Measurements from ENCODE around the gene BOK. TPM values are rescaled to one million over a fixed set of nuclear protein-coding genes. Genes with fewer than 3 reads are reported as not detected.

BOK gene
- total and polyA plus RNA-seq, 9 of the 15 experiments (the other 6 are each of a cell fraction or from before 2014, with no cell fraction given): 0.03 to 3.3 (median 2.0) TPM; not detected in 1

DNA sequence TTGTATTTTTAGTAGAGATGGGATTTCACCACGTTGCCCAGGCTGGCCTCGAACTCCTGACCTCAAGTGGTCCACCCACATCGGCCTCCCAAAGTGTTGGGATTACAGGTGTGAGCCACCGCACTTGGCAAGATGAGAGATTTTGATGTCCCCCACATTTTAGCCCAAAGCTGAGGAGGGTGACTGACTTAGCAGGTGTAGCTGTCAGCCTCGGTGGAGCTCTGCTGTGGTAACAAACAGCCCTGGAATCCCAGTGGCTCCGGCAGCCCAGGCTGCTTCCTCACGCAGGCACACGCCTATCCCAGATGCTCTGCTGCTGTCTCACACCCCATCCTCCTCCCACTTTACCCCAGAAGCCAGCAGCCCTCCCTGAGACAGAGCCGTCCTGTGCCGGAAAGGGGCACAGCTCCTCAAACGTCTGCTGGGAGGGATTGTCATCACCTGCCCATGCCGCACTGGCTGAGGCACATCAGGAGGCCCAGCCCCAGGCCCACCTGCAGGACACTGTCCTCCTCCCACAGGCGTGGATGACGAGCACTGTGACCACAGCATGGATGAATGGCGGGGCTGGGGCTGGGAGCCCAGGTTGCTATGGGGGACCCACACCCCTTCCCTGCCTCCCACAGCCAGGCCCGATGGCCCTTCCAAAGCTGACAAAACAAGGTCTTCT, 10.6 kb upstream of the BOK start:
- WGBS (ENCODE audit: insufficient coverage, low coverage, missing lambda C conversion rate): 56% methylated on average over 12 of the region's 16 CpGs
- Histone ChIP-seq H3K9me3 (replicated peaks; ENCODE audit: control insufficient read depth, insufficient read depth, low read depth, low read length) (no peaks in the 10 kb centered on the region), H3K27me3 (ENCODE audit: control insufficient read depth in 2 of 2, insufficient read depth in 2 of 2, low read length in 2 of 2) (peaks cover 0 to 19% of the 10 kb centered on the region in 2 experiments; a peak in 2 of 5 replicates), H3K79me2 (ENCODE audit: control insufficient read depth, insufficient read depth, low read length) (no peaks in the 10 kb centered on the region), H3K27ac (ENCODE audit: extremely low read depth, low read depth, low read length) (no peak overlapping the region), H3K4me3 (no peak overlapping the region), H3K9me1 (ENCODE audit: control insufficient read depth, insufficient read depth, low read length) (no peaks in the 10 kb centered on the region), H3K4me1 (replicated peaks in 1 of 2; ENCODE audit: control insufficient read depth in 2 of 2, insufficient read depth in 2 of 2, low read length in 2 of 2) (peaks cover 27 to 50% of the 10 kb centered on the region in 2 experiments), H3K36me3 (ENCODE audit: control insufficient read depth, insufficient read depth, low read length) (no peaks in the 10 kb centered on the region), H3K4me2 (ENCODE audit: insufficient read depth, low read length) (no peak overlapping the region), H4K20me1 (replicated peaks; ENCODE audit: control insufficient read depth, insufficient read depth, low read length) (no peaks in the 10 kb centered on the region), H3K9ac (ENCODE audit: insufficient read depth in 1 of 2, low read depth in 2 of 2, low read length in 2 of 2) (no peak overlapping the region; a peak in 1 of 4 replicates), H2AFZ (ENCODE audit: low read depth, low read length) (no peak overlapping the region)
- no peak for DNase-seq (ENCODE audit: extremely low read depth in 1 of 4, low spot score in 3 of 4)
- ChIA-PET CTCF (ENCODE audit: low intra/inter-chr PET ratio) (no interaction called here), POLR2A (interaction anchor here (0.6 kb wide), 1 partner anchor 141 kb away, joined by 3 read pairs; no protein-coding TSS in a partner anchor)
- no TSS peak for BruUV-seq (replicated peaks)
- intact Hi-C loops (cut with micrococcal nuclease): no loop called here
- ATAC-seq: no peak
- TF ChIP-seq TAF7 (tag; IDR thresholded peaks at IDR 0.05) (no peak), BCOR (IDR thresholded peaks at IDR 0.05) (0 out of 2 replicates have a peak, but pooled peaks have one; percentile 14), ZNF12 (CRISPR knock-in tag; IDR thresholded peaks at IDR 0.05) (peak; percentile 92), RAD51 (IDR thresholded peaks at IDR 0.05; ENCODE audit: borderline replicate concordance, low read depth) (no peak)
- in situ Hi-C loops (cut with MboI): no loop called here
- no peak for FAIRE-seq

DNA sequence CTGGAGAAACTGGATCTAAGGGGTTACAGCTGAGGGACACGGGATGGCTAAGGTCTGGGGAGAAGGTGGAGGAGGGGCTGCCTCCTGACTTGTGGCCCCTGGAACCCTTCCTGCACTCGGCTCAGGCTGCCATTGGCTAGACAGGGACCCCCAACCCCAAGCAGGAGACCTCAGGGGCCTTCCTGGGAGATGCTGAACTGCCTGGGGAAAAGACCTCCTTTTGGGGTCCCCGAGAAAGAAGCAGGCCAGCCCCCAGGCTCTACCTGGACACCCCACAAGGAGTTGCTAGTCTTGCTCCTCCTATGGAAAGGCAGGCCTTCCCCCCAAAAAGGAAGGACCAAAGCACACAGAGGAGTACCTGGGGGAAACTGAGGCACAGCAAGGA, 10.1 kb upstream of the BOK start:
- TF ChIP-seq, protein P1, sequence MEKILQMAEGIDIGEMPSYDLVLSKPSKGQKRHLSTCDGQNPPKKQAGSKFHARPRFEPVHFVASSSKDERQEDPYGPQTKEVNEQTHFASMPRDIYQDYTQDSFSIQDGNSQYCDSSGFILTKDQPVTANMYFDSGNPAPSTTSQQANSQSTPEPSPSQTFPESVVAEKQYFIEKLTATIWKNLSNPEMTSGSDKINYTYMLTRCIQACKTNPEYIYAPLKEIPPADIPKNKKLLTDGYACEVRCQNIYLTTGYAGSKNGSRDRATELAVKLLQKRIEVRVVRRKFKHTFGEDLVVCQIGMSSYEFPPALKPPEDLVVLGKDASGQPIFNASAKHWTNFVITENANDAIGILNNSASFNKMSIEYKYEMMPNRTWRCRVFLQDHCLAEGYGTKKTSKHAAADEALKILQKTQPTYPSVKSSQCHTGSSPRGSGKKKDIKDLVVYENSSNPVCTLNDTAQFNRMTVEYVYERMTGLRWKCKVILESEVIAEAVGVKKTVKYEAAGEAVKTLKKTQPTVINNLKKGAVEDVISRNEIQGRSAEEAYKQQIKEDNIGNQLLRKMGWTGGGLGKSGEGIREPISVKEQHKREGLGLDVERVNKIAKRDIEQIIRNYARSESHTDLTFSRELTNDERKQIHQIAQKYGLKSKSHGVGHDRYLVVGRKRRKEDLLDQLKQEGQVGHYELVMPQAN (IDR thresholded peaks at IDR 0.05; ENCODE audit: borderline replicate concordance): no peak
- TF ChIP-seq ARNT (IDR thresholded peaks at IDR 0.05) (no peak), CBX1 (IDR thresholded peaks at IDR 0.05; ENCODE audit: low read depth) (no peak), TEAD1 (CRISPR knock-in tag; IDR thresholded peaks at IDR 0.05) (no peak), NR2C1 (IDR thresholded peaks at IDR 0.05) (no peak), NR2C1 (tag; IDR thresholded peaks at IDR 0.05) (no peak), BCOR (IDR thresholded peaks at IDR 0.05) (no peak), MTA3 (IDR thresholded peaks at IDR 0.05; ENCODE audit: borderline replicate concordance) (no peak)
- Histone ChIP-seq H4K20me1 (replicated peaks; ENCODE audit: control insufficient read depth, insufficient read depth, low read length) (no peaks in the 10 kb centered on the region), H2AFZ (ENCODE audit: low read depth, low read length) (no peak overlapping the region), H3K4me2 (ENCODE audit: insufficient read depth, low read length) (no peak overlapping the region), H3K9me1 (ENCODE audit: control insufficient read depth, insufficient read depth, low read length) (no peaks in the 10 kb centered on the region), H3K9ac (ENCODE audit: insufficient read depth in 1 of 2, low read depth in 2 of 2, low read length in 2 of 2) (no peak overlapping the region), H3K9me3 (replicated peaks; ENCODE audit: control insufficient read depth, insufficient read depth, low read depth, low read length) (no peaks in the 10 kb centered on the region), H3K4me1 (replicated peaks in 1 of 2; ENCODE audit: control insufficient read depth in 2 of 2, insufficient read depth in 2 of 2, low read length in 2 of 2) (peaks cover 27 to 48% of the 10 kb centered on the region in 2 experiments), H3K36me3 (ENCODE audit: control insufficient read depth, insufficient read depth, low read length) (no peaks in the 10 kb centered on the region), H3K79me2 (ENCODE audit: control insufficient read depth, insufficient read depth, low read length) (no peaks in the 10 kb centered on the region), H3K4me3 (no peak overlapping the region), H3K27ac (ENCODE audit: extremely low read depth, low read depth, low read length) (no peak overlapping the region), H3K27me3 (ENCODE audit: control insufficient read depth in 2 of 2, insufficient read depth in 2 of 2, low read length in 2 of 2) (peaks cover 0 to 19% of the 10 kb centered on the region in 2 experiments; a peak in 2 of 5 replicates)
- intact Hi-C loops (cut with micrococcal nuclease): no loop called here
- 29% methylated on average over 2 of the region's 3 CpGs for WGBS (ENCODE audit: insufficient coverage, low coverage, missing lambda C conversion rate)
- in situ Hi-C loops (cut with MboI): no loop called here
- DNase-seq (ENCODE audit: extremely low read depth in 1 of 4, low spot score in 3 of 4) (no peak), ATAC-seq (no peak), FAIRE-seq (no peak)
- ChIA-PET POLR2A (no interaction called here), CTCF (ENCODE audit: low intra/inter-chr PET ratio) (no interaction called here)
- no TSS peak for BruUV-seq (replicated peaks)

Measured in K562 (cell line).